Measurements from ENCODE around the gene PSMB8.

GRCh38 chr6:32816746-32817204, 27.1 kb downstream of the PSMB8 start, which contains the start of gene HLA-DOB:
- TF ChIP-seq CTCF (IDR thresholded peaks at IDR 0.05; ENCODE audit: low read depth, low read length), result no peak
- no peak for TF ChIP-seq EZH2phosphoT487 (IDR thresholded peaks at IDR 0.05; ENCODE audit: low read depth)

Data from OCI-LY3 (cell line).